Stimulated activated CD4-positive, alpha-beta T cell treated with anti-CD3 and anti-CD28 coated beads, Interleukin-1b, Interleukin-23, amount 100 ng/mL, for 48 hours (primary cell): ENCODE measurements around the gene NUP62.

Experiments
- DNase-seq: peaks from one replicate; pipeline ENCODE4 v3.0.0-alpha.2; 2020

The NUP62 gene

GRCh38 chr19:49864890-49865289 lies 64.4 kb downstream of the NUP62 start:
- no peak for DNase-seq

GRCh38 chr19:49863935-49864320 lies 65.4 kb downstream of the NUP62 start:
- DNase-seq = no peak

- no peak for DNase-seq
Observed at GRCh38 chr19:49863254-49863934, 65.9 kb downstream of the NUP62 start.

GRCh38 chr19:49862391-49863253 lies 66.7 kb downstream of the NUP62 start:
- no peak for DNase-seq

GRCh38 chr19:49861541-49862378 lies 67.5 kb downstream of the NUP62 start:
- DNase-seq = no peak

- DNase-seq = no peak
Observed at GRCh38 chr19:49861107-49861506, 68.2 kb downstream of the NUP62 start.

- DNase-seq = no peak
Observed at GRCh38 chr19:49860336-49861102, 68.8 kb downstream of the NUP62 start.

GRCh38 chr19:49859682-49860335 lies 69.5 kb downstream of the NUP62 start:
- DNase-seq = no peak

- DNase-seq = no peak
Observed at GRCh38 chr19:49858088-49858985, 71.0 kb downstream of the NUP62 start.

- no peak for DNase-seq
Observed at GRCh38 chr19:49857838-49858087, 71.5 kb downstream of the NUP62 start.

- DNase-seq = no peak
Observed at GRCh38 chr19:49857061-49857837, 72.1 kb downstream of the NUP62 start.
